Measurements from ENCODE around the gene HEPACAM.

The HEPACAM gene

GRCh38 chr11:124892750-124893454 is 42.9 kb downstream of the HEPACAM start:
- Histone ChIP-seq H3K9me3 (ENCODE audit: control insufficient read depth in 2 of 2, low read length in 2 of 2) (no peaks in the 10 kb centered on the region), H3K9ac (ENCODE audit: low read length in 2 of 2) (no peak overlapping the region), H3K27me3 (ENCODE audit: control insufficient read depth in 1 of 2, insufficient read depth in 2 of 2, low read length in 2 of 2) (peaks cover under 1 to 5% of the 10 kb centered on the region in 2 donors), H3K27ac (ENCODE audit: low read length) (no peak overlapping the region), H3K36me3 (ENCODE audit: control insufficient read depth in 2 of 2, insufficient read depth in 2 of 2, low read length in 2 of 2) (no peaks in the 10 kb centered on the region), H3K4me3 (ENCODE audit: low read length in 2 of 2) (no peak overlapping the region), H3K4me1 (ENCODE audit: control insufficient read depth, insufficient read depth, low read length) (peaks cover 21% of the 10 kb centered on the region)

GRCh38 chr11:124892146-124892545 is 43.7 kb downstream of the HEPACAM start:
- Histone ChIP-seq H3K9me3 (ENCODE audit: control insufficient read depth in 2 of 2, low read length in 2 of 2) (no peaks in the 10 kb centered on the region), H3K27me3 (ENCODE audit: control insufficient read depth in 1 of 2, insufficient read depth in 2 of 2, low read length in 2 of 2) (peaks cover 4 to 5% of the 10 kb centered on the region in 2 donors), H3K9ac (ENCODE audit: low read length in 2 of 2) (no peak overlapping the region), H3K27ac (ENCODE audit: low read length) (no peak overlapping the region), H3K4me3 (ENCODE audit: low read length in 2 of 2) (no peak overlapping the region), H3K4me1 (ENCODE audit: control insufficient read depth, insufficient read depth, low read length) (peaks cover 16% of the 10 kb centered on the region), H3K36me3 (ENCODE audit: control insufficient read depth in 2 of 2, insufficient read depth in 2 of 2, low read length in 2 of 2) (no peaks in the 10 kb centered on the region)

- no peak overlapping the region for H3K4me3 ChIP-seq (ENCODE audit: low read length in 2 of 2)
- no peaks in the 10 kb centered on the region for H3K36me3 ChIP-seq (ENCODE audit: control insufficient read depth in 2 of 2, insufficient read depth in 2 of 2, low read length in 2 of 2)
- peaks cover 4 to 8% of the 10 kb centered on the region in 2 donors for H3K27me3 ChIP-seq (ENCODE audit: control insufficient read depth in 1 of 2, insufficient read depth in 2 of 2, low read length in 2 of 2)
- no peak overlapping the region for H3K9ac ChIP-seq (ENCODE audit: low read length in 2 of 2)
- H3K27ac ChIP-seq (ENCODE audit: low read length) = no peak overlapping the region
- H3K4me1 ChIP-seq (ENCODE audit: control insufficient read depth, insufficient read depth, low read length) = peaks cover 16% of the 10 kb centered on the region
- H3K9me3 ChIP-seq (ENCODE audit: control insufficient read depth in 2 of 2, low read length in 2 of 2) = no peaks in the 10 kb centered on the region
These were observed 44.4 kb downstream of the HEPACAM start for GRCh38 chr11:124891373-124891861.

DNA sequence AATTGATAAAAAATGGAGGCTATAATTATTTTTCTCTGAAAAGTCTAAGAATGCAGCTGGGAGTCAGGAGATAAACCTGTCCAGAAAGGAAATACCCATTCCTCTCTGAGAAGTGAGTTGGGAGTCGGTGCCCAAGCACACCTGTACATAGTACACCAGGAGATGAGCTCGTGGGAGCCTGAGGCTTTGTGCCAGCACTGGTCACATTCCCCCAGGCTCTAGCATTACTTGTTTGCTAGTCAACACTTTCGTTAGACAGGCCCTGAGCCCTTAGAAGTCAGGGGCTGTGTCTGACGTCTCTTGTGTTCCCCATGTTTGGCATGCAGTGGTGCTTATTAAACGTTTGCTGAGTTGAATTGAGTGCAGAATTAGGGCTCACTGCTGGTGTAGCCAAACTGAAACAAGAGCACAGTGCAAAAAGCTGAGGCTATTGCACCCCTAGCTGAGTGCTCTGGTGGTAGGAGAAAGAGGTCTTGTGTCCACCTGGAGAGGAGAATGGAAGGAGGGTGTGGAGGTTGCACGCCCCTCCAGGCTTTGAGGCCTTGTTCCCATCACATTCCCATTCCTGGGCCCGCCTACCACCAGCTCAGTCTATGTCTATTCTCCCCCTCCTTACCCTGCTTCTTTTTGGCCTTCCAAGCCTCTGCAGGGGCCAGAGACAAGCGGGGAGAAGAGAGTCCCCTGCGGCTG is 45.0 kb downstream of the HEPACAM start:
- H3K9me3 ChIP-seq (ENCODE audit: control insufficient read depth in 2 of 2, low read length in 2 of 2) = no peaks in the 10 kb centered on the region
- H3K27me3 ChIP-seq (ENCODE audit: control insufficient read depth in 1 of 2, insufficient read depth in 2 of 2, low read length in 2 of 2) = peaks cover 5 to 8% of the 10 kb centered on the region in 2 donors
- H3K27ac ChIP-seq (ENCODE audit: low read length) = no peak overlapping the region
- no peaks in the 10 kb centered on the region for H3K36me3 ChIP-seq (ENCODE audit: control insufficient read depth in 2 of 2, insufficient read depth in 2 of 2, low read length in 2 of 2)
- no peak overlapping the region for H3K4me3 ChIP-seq (ENCODE audit: low read length in 2 of 2)
- H3K9ac ChIP-seq (ENCODE audit: low read length in 2 of 2) = no peak overlapping the region
- peaks cover 13% of the 10 kb centered on the region for H3K4me1 ChIP-seq (ENCODE audit: control insufficient read depth, insufficient read depth, low read length)

DNA sequence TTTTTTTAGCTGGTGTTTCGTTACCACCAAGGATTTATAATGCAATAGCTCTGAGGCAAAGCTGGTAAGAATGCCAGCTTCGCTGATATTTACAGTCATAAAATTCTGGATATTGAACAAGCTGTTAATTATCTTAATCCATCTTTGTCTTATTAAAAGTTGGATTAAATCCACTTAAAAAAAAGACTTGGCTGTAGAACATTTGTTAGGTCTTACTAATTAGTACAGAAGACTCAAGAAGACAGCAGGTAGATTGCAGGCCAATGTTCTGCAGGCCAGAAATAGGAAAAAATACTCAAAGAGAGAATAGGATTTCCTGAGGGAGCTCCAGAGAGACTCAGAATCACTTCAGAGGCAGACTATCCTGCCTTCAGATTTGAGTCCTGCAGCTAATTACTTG is 45.7 kb downstream of the HEPACAM start:
- Histone ChIP-seq H3K36me3 (ENCODE audit: control insufficient read depth in 2 of 2, insufficient read depth in 2 of 2, low read length in 2 of 2) (no peaks in the 10 kb centered on the region), H3K9ac (ENCODE audit: low read length in 2 of 2) (no peak overlapping the region), H3K27me3 (ENCODE audit: control insufficient read depth in 1 of 2, insufficient read depth in 2 of 2, low read length in 2 of 2) (peaks cover 8% of the 10 kb centered on the region in 2 donors), H3K9me3 (ENCODE audit: control insufficient read depth in 2 of 2, low read length in 2 of 2) (no peaks in the 10 kb centered on the region), H3K27ac (ENCODE audit: low read length) (no peak overlapping the region), H3K4me1 (ENCODE audit: control insufficient read depth, insufficient read depth, low read length) (peaks cover 13% of the 10 kb centered on the region), H3K4me3 (ENCODE audit: low read length in 2 of 2) (no peak overlapping the region)

DNA sequence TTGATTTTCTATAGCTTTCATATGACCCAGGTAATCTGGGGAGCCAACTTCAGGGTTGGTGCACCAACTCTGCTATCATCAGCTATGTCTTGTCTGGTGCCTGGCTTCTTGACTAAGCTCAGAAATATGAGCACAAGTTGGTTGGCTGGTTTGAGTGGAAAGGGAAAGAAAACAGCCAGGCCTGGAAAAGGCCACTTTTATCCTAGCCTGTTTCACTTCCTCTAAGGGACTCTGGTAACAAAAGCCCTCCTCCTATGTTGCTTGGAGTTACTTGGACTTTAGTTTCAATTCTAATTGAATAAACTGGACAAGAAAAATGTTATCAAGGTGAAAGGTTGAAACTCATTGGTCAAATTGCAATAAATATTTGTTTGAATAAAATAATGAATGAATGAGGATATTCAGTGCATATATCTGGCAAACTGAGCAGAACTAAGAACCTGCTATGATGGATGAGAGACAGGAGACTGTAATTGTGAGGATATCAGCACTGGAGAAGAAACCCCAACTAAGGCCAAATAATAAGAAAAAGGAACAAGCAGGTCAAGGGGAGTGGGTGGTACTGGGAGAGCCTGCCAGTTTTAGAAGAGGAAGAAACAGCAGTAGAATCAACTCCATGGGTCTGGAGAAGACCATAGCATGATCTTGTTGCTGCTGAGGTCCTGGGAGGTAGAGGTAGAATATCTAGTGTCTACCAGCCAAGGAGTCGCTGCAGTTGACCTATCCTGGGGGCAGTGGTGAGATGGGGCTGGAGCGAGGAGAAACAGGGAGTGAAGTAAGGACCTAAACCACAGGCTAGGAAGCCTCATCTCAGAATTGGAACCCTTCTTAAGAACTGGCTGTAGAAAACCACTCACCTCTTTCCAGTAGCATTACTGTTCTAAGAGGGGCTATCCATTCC is 46.4 kb downstream of the HEPACAM start:
- H3K4me1 ChIP-seq (ENCODE audit: control insufficient read depth, insufficient read depth, low read length) = peaks cover 13% of the 10 kb centered on the region
- H3K9ac ChIP-seq (ENCODE audit: low read length in 2 of 2) = no peak overlapping the region
- no peak overlapping the region for H3K27ac ChIP-seq (ENCODE audit: low read length)
- peaks cover 8% of the 10 kb centered on the region in 2 donors for H3K27me3 ChIP-seq (ENCODE audit: control insufficient read depth in 1 of 2, insufficient read depth in 2 of 2, low read length in 2 of 2)
- H3K4me3 ChIP-seq (ENCODE audit: low read length in 2 of 2) = no peak overlapping the region
- H3K36me3 ChIP-seq (ENCODE audit: control insufficient read depth in 2 of 2, insufficient read depth in 2 of 2, low read length in 2 of 2) = no peaks in the 10 kb centered on the region
- H3K9me3 ChIP-seq (ENCODE audit: control insufficient read depth in 2 of 2, low read length in 2 of 2) = no peaks in the 10 kb centered on the region

DNA sequence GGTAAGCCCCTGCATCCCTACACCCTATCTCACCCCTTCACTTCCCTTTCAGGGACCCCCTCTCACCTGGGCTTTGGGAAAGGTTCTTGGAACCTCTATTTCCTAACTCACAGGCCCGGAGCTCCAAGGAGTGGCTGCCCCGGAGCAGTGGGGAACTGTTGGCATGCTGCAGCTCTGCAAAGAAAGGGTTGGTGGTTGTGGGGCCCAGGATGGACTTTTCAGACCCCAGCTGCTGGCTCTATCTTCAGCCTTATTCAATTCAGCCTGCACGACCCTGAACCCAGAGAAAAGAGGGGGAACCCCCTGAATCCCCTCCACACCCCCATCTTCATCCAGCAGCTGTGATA is 48.2 kb downstream of the HEPACAM start:
- peaks cover 8% of the 10 kb centered on the region in 2 donors for H3K27me3 ChIP-seq (ENCODE audit: control insufficient read depth in 1 of 2, insufficient read depth in 2 of 2, low read length in 2 of 2)
- H3K9me3 ChIP-seq (ENCODE audit: control insufficient read depth in 2 of 2, low read length in 2 of 2) = no peaks in the 10 kb centered on the region
- no peak overlapping the region for H3K9ac ChIP-seq (ENCODE audit: low read length in 2 of 2)
- peaks cover 9% of the 10 kb centered on the region for H3K4me1 ChIP-seq (ENCODE audit: control insufficient read depth, insufficient read depth, low read length)
- H3K36me3 ChIP-seq (ENCODE audit: control insufficient read depth in 2 of 2, insufficient read depth in 2 of 2, low read length in 2 of 2) = no peaks in the 10 kb centered on the region
- H3K27ac ChIP-seq (ENCODE audit: low read length) = no peak overlapping the region
- no peak overlapping the region for H3K4me3 ChIP-seq (ENCODE audit: low read length in 2 of 2)

DNA sequence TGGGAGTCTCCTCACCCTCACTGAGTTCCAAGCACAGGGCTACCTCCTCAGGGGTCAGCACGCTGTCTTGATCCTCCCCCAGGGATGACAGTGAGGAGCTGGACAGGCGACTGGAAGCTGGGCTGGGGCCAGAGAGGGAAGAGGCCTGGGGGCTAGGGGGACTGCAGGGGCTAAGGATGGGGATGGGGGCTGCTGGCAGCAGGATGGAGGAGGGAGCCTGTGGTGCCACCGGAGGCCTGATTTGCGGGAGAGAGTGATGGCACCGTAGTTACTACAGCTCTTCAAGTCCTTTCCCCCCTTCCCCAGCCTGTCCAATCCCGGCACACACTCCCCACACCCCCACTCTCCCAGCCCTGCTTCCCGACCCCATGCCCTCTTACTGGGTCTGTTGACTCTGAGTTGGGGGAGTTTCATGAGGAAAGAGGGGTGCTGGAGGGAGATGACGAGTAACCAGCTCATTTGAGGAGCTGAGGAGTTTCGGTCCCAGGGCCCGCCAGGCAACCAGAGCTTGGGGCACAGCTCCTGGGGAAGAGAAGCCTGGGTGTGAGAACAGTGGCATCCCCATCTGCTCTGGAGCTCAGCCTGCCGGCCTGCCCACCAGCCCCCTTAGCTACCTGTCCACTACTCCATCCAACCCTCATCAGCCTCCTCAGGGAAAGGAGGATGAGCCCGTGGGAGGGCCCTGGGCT is 48.7 kb downstream of the HEPACAM start:
- Histone ChIP-seq H3K9me3 (ENCODE audit: control insufficient read depth in 2 of 2, low read length in 2 of 2) (no peaks in the 10 kb centered on the region), H3K4me3 (ENCODE audit: low read length in 2 of 2) (no peak overlapping the region), H3K27ac (ENCODE audit: low read length) (no peak overlapping the region), H3K9ac (ENCODE audit: low read length in 2 of 2) (no peak overlapping the region), H3K4me1 (ENCODE audit: control insufficient read depth, insufficient read depth, low read length) (peaks cover 9% of the 10 kb centered on the region), H3K27me3 (ENCODE audit: control insufficient read depth in 1 of 2, insufficient read depth in 2 of 2, low read length in 2 of 2) (peaks cover 8% of the 10 kb centered on the region in 2 donors), H3K36me3 (ENCODE audit: control insufficient read depth in 2 of 2, insufficient read depth in 2 of 2, low read length in 2 of 2) (no peaks in the 10 kb centered on the region)

DNA sequence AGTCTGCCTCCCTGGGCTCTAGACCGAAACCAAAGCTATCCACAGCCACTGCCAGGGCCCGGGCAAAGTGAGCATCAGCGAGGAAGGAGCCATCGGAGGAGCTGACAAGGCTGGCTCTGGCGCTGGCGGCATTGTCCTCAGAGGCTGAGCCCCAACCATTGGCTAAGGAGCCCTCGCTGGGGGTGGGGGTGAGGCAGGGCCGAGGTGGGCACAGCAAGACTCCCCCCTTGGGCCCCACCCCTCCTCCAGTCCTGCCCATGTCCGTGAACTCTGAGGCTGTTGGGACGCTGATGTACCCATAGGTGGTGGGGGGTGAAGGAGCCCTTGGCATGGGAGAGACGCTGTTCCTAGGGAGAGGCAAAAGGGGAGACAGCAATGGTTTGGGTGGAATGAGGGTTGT is 49.4 kb downstream of the HEPACAM start:
- H3K9ac ChIP-seq (ENCODE audit: low read length in 2 of 2) = no peak overlapping the region
- peaks cover 8% of the 10 kb centered on the region in 2 donors for H3K27me3 ChIP-seq (ENCODE audit: control insufficient read depth in 1 of 2, insufficient read depth in 2 of 2, low read length in 2 of 2)
- H3K36me3 ChIP-seq (ENCODE audit: control insufficient read depth in 2 of 2, insufficient read depth in 2 of 2, low read length in 2 of 2) = no peaks in the 10 kb centered on the region
- H3K4me3 ChIP-seq (ENCODE audit: low read length in 2 of 2) = no peak overlapping the region
- H3K4me1 ChIP-seq (ENCODE audit: control insufficient read depth, insufficient read depth, low read length) = peaks cover 9% of the 10 kb centered on the region
- no peak overlapping the region for H3K27ac ChIP-seq (ENCODE audit: low read length)
- H3K9me3 ChIP-seq (ENCODE audit: control insufficient read depth in 2 of 2, low read length in 2 of 2) = no peaks in the 10 kb centered on the region

DNA sequence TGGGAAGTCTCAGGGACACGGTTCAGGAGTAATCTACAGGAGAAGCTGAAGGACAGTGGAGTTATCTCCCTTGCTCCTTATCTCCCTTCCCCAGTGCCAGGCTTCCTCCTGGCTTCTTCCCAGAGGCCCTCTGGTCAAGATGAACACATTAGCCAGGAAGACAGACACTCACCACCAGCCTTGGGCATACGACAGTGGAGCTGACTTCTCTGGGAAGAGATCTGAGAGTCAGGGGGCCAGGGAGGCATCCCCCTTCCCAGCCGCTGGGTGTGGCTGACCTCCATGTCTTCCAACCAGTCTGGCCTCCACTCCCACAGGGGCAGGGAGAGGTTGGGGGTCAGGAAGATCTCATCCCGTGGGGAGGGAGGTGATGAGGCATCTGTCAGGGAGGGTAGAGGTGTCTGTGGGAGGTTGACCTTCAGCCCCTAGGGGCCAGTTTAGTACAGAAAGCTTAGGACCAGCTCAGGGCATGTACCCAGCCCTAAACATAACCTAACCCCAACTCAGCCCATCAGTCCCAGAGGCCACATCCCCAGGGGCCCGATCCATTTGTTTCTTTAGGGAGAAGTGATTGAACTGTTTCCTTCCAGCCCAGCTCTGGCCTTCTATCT is 50.9 kb downstream of the HEPACAM start:
- H3K4me1 ChIP-seq (ENCODE audit: control insufficient read depth, insufficient read depth, low read length) = peaks cover 4% of the 10 kb centered on the region
- H3K27ac ChIP-seq (ENCODE audit: low read length) = no peak overlapping the region
- H3K9ac ChIP-seq (ENCODE audit: low read length in 2 of 2) = no peak overlapping the region

More for the DNA sequence above, 50.9 kb downstream of the HEPACAM start:
- H3K4me3 ChIP-seq (ENCODE audit: low read length in 2 of 2) = no peak overlapping the region
- peaks cover 5 to 8% of the 10 kb centered on the region in 2 donors for H3K27me3 ChIP-seq (ENCODE audit: control insufficient read depth in 1 of 2, insufficient read depth in 2 of 2, low read length in 2 of 2)
- no peaks in the 10 kb centered on the region for H3K36me3 ChIP-seq (ENCODE audit: control insufficient read depth in 2 of 2, insufficient read depth in 2 of 2, low read length in 2 of 2)
- H3K9me3 ChIP-seq (ENCODE audit: control insufficient read depth in 2 of 2, low read length in 2 of 2) = no peaks in the 10 kb centered on the region
